Skeletal muscle satellite cell (primary cell): ENCODE results near the gene ZNF654. TPM values are rescaled to one million over a fixed set of nuclear protein-coding genes. Genes with fewer than 3 reads are reported as not detected.
"Not testable (repeated sequence)": the region's sequence is repeated elsewhere in the genome, so short reads cannot be mapped to it uniquely, and the experiment has no call there.

Experiments used
- H3K27me3 ChIP-seq: 2 replicates; pipeline ENCODE4 v1.7.0; 2013; ENCODE audit warnings: low read length; ENCODE audit not compliant: control insufficient read depth, insufficient read depth
- H3K36me3 ChIP-seq: 2 replicates; pipeline ENCODE4 v1.7.0; 2013; ENCODE audit warnings: mild to moderate bottlenecking, control low read depth, low read length; ENCODE audit not compliant: insufficient read depth
- H3K4me1 ChIP-seq: 2 replicates; pipeline ENCODE4 v1.7.0; 2013; ENCODE audit warnings: low read length; ENCODE audit not compliant: control insufficient read depth, insufficient read depth
- H3K4me2 ChIP-seq: 2 replicates; pipeline ENCODE4 v1.7.0; 2013; ENCODE audit warnings: mild to moderate bottlenecking, low read length
- H3K4me3 ChIP-seq: 2 replicates; pipeline ENCODE4 v1.7.0; 2013; ENCODE audit warnings: low read length
- H3K9ac ChIP-seq: 2 replicates; pipeline ENCODE4 v1.7.0; 2013; ENCODE audit warnings: mild to moderate bottlenecking, low read depth, low read length, moderate library complexity
- H3K9me3 ChIP-seq: replicated peaks from 2 replicates; pipeline ENCODE4 v1.7.0; 2013; ENCODE audit warnings: mild to moderate bottlenecking, control low read depth, low read length
- total RNA-seq: library from RNA; depleted of rRNA; stranded (reverse); fragments of >200 nt; gene quantifications from 2 replicates; pipeline ENCODE4 v1.2.3, GENCODE V29; 2012; rRNA removed

The ZNF654 gene
- 13.4 and 14.9 TPM in 2 replicates for total RNA-seq

- Histone ChIP-seq H3K27me3 (no peaks in the 10 kb centered on the region), H3K4me2 (peak within 1 kb of the TSS; percentile 92), H3K36me3 (peaks cover 23% of the 10 kb centered on the region), H3K9ac (peak within 1 kb of the TSS; percentile 96), H3K9me3 (no peaks in the 10 kb centered on the region), H3K4me3 (peak within 1 kb of the TSS; percentile 97), H3K4me1 (peaks cover 29% of the 10 kb centered on the region)
Observed at GRCh38 chr3:88058581-88059379, at the start of gene ZNF654, which contains the start of gene CGGBP1. Gene ZNF654, plus strand, starts transcription at chr3:88059255. Its CDS starts 65 bp downstream, at chr3:88059320. Gene CGGBP1, minus strand, starts transcription at chr3:88059005. Its CDS starts 3,029 bp downstream, at chr3:88055976.

GRCh38 chr3:88010810-88011209 is 48.2 kb upstream of the ZNF654 start:
- Histone ChIP-seq H3K9ac (no peak overlapping the region), H3K36me3 (no peaks in the 10 kb centered on the region), H3K4me2 (no peak overlapping the region), H3K27me3 (peaks cover 9% of the 10 kb centered on the region), H3K9me3 (no peaks in the 10 kb centered on the region), H3K4me1 (no peaks in the 10 kb centered on the region), H3K4me3 (no peak overlapping the region)

DNA sequence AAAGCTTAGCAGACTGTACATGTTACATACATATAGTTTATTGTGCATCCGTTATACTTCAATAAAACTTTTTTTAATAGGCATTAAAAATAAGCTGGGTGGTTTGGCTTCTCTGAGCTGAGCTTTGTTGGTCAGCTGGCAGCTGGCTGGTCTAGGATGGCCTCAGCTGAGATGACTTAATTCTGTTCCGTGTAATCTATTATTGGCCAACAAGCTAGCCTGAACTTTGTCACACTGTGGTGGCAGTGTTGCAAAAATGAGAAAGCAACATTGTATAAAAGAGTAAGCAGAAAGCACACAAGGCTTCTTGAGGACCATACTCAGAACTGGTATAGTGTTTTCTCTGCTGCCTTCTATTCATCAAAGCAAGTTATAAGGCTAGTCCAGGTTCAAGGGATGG is 45.5 kb upstream of the ZNF654 start:
- Histone ChIP-seq H3K4me3 (no peak overlapping the region), H3K4me1 (no peaks in the 10 kb centered on the region), H3K9me3 (no peaks in the 10 kb centered on the region), H3K9ac (no peak overlapping the region), H3K36me3 (no peaks in the 10 kb centered on the region), H3K27me3 (peaks cover 13% of the 10 kb centered on the region), H3K4me2 (no peak overlapping the region)

DNA sequence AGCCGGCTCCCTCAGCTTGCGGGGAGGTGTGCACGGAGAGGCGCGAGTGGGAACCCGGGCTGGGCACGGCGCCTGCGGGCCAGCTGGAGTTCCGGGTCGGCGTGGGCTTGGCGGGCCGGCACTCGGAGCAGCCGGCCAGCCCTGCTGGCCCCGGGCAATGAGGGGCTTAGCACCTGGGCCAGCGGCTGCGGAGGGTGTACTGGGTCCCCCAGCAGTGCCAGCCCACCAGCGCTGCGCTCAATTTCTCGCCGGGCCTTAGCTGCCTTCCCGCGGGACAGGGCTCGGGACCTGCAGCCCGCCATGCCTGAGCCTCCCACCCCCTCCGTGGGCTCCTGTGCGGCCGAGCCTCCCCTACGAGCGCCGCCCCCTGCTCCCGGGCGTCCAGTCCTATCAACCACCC is 43.4 kb upstream of the ZNF654 start:
- not testable (repeated sequence) for H3K4me2 ChIP-seq, H3K4me3 ChIP-seq, H3K36me3 ChIP-seq, H3K9me3 ChIP-seq, H3K9ac ChIP-seq, H3K4me1 ChIP-seq
- peaks cover 13% of the 10 kb centered on the region for H3K27me3 ChIP-seq

DNA sequence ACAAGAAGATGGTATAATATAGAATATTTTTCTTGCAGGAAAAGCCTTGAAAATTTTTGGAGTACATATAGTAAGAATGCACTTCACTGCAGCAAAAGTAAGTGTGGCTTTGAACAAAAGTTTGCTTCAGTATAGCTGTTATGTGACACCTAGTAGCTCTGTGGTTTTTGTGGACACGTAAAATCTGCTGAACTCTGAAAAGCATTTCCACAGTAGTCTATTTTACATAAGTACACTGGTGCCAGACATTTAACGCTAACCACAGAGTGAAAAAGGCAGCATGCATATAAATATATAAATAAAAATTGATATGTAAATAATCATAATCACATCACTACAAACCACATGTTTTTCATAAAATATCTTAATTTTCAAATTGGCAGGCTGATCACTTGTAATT is 40.0 kb upstream of the ZNF654 start:
- H3K36me3 ChIP-seq = no peaks in the 10 kb centered on the region
- H3K9me3 ChIP-seq = no peaks in the 10 kb centered on the region
- H3K9ac ChIP-seq = no peak overlapping the region
- no peak overlapping the region for H3K4me3 ChIP-seq
- no peaks in the 10 kb centered on the region for H3K4me1 ChIP-seq
- H3K27me3 ChIP-seq = peaks cover 13% of the 10 kb centered on the region
- H3K4me2 ChIP-seq = no peak overlapping the region

- Histone ChIP-seq H3K9ac (no peak overlapping the region), H3K4me2 (no peak overlapping the region), H3K4me1 (no peaks in the 10 kb centered on the region), H3K9me3 (no peaks in the 10 kb centered on the region), H3K36me3 (no peaks in the 10 kb centered on the region), H3K27me3 (peaks cover 4% of the 10 kb centered on the region), H3K4me3 (no peak overlapping the region)
Observed at GRCh38 chr3:88025001-88025552, 34.0 kb upstream of the ZNF654 start.

GRCh38 chr3:88028876-88029275 is 30.2 kb upstream of the ZNF654 start:
- peaks cover 4% of the 10 kb centered on the region for H3K4me1 ChIP-seq
- H3K9ac ChIP-seq = no peak overlapping the region
- no peaks in the 10 kb centered on the region for H3K36me3 ChIP-seq
- H3K4me3 ChIP-seq = no peak overlapping the region
- H3K9me3 ChIP-seq = no peaks in the 10 kb centered on the region
- no peak overlapping the region for H3K4me2 ChIP-seq
- peaks cover under 1% of the 10 kb centered on the region for H3K27me3 ChIP-seq

- Histone ChIP-seq H3K4me2 (peak overlapping the region; percentile 73), H3K27me3 (no peaks in the 10 kb centered on the region), H3K9ac (peak overlapping the region; percentile 11), H3K4me1 (peaks cover 4% of the 10 kb centered on the region), H3K9me3 (no peaks in the 10 kb centered on the region), H3K4me3 (no peak overlapping the region), H3K36me3 (no peaks in the 10 kb centered on the region)
Observed at GRCh38 chr3:88030210-88030609, 28.8 kb upstream of the ZNF654 start.

DNA sequence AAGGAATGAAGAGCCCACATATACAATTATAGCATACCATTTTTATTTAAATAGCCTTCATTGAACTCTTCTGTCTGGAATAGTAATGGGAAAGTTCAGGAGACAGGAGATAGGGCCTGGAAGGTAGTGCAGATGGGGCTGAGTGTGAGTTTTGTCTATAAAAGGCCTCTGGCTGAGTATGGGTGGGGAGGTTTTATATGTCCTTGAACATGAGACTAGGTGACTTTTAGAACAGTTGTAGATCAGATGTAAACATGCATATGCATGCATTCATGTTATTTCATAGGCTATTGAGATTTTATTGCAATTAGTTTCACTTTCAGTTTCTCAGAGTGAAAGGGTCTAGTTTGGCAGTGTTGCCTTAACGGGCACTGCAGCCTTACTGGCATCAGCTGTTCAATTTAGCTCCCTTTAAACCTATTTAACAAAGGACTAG is 27.4 kb upstream of the ZNF654 start:
- peak overlapping the region; percentile 74 for H3K9ac ChIP-seq
- peak overlapping the region; percentile 66 for H3K4me3 ChIP-seq
- H3K27me3 ChIP-seq = no peaks in the 10 kb centered on the region
- H3K4me2 ChIP-seq = peak overlapping the region; percentile 91
- H3K36me3 ChIP-seq = no peaks in the 10 kb centered on the region
- peaks cover 4% of the 10 kb centered on the region for H3K4me1 ChIP-seq
- no peaks in the 10 kb centered on the region for H3K9me3 ChIP-seq

GRCh38 chr3:88032245-88032644 is 26.8 kb upstream of the ZNF654 start:
- H3K4me3 ChIP-seq = peak overlapping the region; percentile 66
- H3K9me3 ChIP-seq = no peaks in the 10 kb centered on the region
- no peaks in the 10 kb centered on the region for H3K36me3 ChIP-seq
- peak overlapping the region; percentile 91 for H3K4me2 ChIP-seq
- peak overlapping the region; percentile 74 for H3K9ac ChIP-seq
- no peaks in the 10 kb centered on the region for H3K27me3 ChIP-seq
- H3K4me1 ChIP-seq = peaks cover 4% of the 10 kb centered on the region

GRCh38 chr3:88033079-88033478 is 26.0 kb upstream of the ZNF654 start:
- H3K9me3 ChIP-seq = no peaks in the 10 kb centered on the region
- no peaks in the 10 kb centered on the region for H3K36me3 ChIP-seq
- H3K4me2 ChIP-seq = no peak overlapping the region
- H3K9ac ChIP-seq = no peak overlapping the region
- H3K4me1 ChIP-seq = peaks cover 4% of the 10 kb centered on the region
- H3K27me3 ChIP-seq = no peaks in the 10 kb centered on the region
- H3K4me3 ChIP-seq = no peak overlapping the region

DNA sequence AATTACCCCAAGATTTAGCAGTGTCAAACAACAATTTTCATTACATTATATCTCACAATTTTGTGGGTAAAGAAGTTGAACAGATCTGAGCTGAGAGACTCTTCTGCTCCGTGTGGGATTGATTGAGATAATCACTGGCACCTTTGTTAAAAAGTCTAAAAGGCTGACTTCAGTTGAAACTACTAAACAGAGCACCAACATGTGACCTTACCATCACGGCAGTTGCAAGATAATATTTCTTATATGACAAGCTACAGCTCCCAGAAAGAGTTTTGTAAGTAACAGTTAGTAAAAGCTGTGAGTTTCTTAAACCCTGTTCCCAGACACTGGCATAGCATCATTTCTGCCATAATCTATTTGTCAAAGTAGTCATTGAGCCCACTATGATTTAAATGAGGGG is 25.2 kb upstream of the ZNF654 start:
- H3K9ac ChIP-seq = no peak overlapping the region
- no peaks in the 10 kb centered on the region for H3K36me3 ChIP-seq
- H3K4me3 ChIP-seq = no peak overlapping the region
- H3K27me3 ChIP-seq = no peaks in the 10 kb centered on the region
- peaks cover 7% of the 10 kb centered on the region for H3K4me1 ChIP-seq
- H3K9me3 ChIP-seq = no peaks in the 10 kb centered on the region
- H3K4me2 ChIP-seq = no peak overlapping the region
